GM18861 (cell line): Measurements from ENCODE around the gene ASMTL.
"Not testable (repeated sequence)": the region's sequence is repeated elsewhere in the genome, so short reads cannot be mapped to it uniquely, and the experiment has no call there.

Source experiments
- ATAC-seq: cut with Tn5 transposase; IDR thresholded peaks from one replicate; pipeline ENCODE4 v1.9.1; 2021; ENCODE audit not compliant: unreplicated experiment

Gene ASMTL, protein sequence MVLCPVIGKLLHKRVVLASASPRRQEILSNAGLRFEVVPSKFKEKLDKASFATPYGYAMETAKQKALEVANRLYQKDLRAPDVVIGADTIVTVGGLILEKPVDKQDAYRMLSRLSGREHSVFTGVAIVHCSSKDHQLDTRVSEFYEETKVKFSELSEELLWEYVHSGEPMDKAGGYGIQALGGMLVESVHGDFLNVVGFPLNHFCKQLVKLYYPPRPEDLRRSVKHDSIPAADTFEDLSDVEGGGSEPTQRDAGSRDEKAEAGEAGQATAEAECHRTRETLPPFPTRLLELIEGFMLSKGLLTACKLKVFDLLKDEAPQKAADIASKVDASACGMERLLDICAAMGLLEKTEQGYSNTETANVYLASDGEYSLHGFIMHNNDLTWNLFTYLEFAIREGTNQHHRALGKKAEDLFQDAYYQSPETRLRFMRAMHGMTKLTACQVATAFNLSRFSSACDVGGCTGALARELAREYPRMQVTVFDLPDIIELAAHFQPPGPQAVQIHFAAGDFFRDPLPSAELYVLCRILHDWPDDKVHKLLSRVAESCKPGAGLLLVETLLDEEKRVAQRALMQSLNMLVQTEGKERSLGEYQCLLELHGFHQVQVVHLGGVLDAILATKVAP

DNA sequence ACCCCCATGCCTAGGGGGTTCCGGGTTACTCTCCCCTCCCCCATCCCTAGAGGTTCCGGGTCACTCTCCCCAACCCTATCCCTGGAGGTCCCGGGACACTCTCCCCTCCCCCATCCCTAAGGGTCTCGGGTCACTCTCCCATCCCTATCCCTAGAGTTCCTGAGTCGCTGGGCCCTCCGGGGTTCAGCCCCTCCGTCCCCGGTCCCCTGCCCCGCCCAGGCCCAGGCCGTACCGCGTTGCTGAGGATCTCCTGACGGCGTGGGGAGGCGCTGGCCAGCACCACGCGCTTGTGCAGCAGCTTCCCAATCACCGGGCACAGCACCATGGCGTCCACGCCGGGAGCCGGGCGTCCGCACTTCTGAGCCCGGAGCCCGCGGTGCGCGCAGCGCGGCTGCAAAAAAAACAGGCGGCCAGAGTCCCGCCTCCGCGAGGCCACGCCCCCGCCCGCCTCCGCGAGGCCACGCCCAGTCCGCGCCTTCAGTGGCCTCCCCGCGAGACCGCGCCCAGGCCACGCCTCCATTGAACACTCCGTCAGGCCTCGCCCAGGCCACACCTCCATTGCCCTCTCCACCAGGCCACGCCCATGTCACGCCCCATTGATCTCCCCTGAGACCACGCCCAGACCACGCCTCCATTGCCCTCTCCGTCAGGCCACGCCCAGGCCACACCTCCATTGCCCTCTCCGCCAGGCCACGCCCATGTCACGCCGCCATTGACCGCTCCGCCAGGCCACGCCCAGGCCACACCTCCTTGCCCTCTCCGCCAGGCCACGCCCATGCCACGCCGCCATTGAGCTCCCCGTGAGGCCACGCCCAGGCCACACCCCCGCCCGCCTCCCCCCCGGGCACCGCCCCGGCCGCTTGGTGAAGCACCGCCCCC is at the start of gene ASMTL:
Gene ASMTL (minus strand): TSS at position 394 of the 879 bp plus-strand sequence. CDS start 69 bp downstream, at position 325.
- peak; percentile 72 for ATAC-seq

GRCh38 chrX:1502241-1502640 is 49.5 kb upstream of the ASMTL start:
- peak; percentile 48 for ATAC-seq

DNA sequence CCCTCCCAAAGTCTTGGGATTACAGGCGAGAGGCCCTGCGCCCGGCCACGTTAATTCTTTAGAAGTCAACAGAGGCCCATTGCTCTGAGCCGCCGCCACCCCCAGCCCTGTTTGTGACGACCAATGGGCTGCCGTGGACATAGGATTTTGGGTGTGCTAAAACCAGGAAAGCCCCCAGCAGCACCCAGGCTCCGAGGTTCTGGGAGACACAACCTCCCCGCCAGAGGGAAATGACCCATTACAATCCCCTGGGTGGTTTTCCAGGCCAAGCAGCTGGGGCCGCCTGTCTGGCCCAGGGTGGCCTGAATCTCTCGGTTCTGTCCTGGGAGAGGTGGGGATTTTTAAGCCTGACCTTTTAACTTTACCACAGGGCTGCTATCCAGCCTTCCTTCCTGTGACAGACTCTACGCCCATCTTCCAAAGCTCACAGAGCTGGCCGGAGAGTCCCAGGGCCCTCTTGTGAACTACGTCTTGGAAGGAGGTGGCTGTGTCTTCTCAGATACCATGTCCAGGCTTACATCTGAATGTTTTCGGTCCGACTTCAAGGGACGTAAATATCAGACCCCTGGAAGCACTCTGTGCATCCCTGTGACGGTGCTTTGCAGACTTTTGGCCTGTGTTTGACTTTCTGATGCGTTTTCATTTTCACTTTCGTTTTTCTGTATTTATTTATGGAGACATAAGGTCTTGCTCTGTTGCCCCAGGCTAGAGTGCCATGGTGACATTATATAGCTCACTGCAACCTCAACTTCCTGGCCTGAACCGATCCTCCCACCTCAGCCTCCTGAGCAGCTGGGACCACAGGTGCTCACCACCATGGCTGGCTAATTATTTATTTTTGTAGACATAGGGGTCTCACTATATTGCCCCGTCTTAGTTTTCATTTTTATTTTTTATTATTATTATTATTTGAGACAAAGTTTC is 48.3 kb upstream of the ASMTL start:
- ATAC-seq: peak; percentile 70

DNA sequence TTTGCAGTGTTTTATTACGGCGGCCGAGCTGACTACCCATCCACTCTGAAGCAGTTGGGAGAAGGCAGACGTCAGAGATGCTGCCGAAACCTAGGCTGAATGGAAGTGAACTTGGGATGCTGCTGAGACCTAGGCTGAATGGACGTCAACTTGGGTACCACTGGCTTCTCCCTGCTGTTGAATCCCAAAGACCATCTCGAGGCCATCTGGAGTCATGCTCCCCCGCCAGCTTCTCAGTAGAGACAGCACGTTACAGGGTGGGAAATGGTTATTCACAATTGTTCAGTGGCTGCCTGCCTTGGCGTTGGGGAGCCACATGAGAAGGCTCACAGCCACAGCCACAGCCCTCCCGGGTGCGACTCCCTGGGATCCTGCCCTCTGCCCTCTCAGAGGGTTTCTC is 43.4 kb upstream of the ASMTL start:
- no peak for ATAC-seq

DNA sequence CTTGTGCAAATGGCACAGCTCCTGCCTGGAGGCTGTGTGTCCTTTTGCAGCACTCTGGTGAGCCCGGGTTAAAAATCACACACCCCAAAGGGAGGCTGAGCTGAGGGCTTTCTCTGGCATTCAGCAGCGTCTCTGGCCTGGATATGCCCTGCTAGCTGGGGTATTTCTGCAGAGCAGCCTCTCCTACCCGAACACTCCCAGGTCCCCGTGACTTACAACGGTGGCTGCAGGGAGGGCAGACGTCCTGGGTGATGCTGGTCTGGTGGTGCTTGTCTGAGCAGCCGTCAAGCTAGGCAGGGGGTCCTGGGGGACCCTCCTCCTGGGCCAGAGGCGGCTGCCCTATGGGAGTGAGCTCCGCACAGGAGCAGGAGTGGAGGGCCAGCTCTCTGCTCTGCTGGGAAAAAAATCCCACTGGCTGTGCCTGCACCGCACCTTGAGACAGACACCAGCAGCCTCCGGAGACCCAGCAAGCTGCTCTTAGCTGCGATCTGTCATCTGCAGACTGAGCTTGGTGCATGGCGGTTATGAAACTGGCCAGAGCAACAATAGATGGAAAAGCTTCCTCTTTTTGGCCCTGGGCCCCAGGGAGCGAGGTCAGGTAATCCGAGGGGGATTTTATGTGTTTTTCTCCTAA is 41.3 kb upstream of the ASMTL start:
- peak; percentile 48 for ATAC-seq

DNA sequence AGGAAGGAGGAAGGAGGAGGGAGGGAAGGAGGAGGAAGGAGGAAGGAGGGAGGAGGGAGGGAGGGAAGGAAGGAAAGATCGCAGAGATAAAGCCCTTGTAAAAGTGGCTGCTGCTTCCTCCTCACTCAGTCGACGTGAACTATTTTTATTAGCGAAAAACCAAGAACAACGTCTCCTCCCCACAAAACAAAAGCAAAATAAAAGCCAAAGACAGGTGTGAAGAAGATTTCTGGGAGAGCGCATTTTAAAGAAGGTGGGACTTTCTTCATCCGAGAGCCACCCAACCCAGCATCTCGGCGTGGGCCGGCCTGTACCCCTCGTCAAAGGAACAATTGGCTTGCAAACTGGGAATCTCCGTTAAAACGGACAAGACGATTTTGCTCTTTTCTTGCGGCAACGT is 40.7 kb upstream of the ASMTL start:
- ATAC-seq: no peak

DNA sequence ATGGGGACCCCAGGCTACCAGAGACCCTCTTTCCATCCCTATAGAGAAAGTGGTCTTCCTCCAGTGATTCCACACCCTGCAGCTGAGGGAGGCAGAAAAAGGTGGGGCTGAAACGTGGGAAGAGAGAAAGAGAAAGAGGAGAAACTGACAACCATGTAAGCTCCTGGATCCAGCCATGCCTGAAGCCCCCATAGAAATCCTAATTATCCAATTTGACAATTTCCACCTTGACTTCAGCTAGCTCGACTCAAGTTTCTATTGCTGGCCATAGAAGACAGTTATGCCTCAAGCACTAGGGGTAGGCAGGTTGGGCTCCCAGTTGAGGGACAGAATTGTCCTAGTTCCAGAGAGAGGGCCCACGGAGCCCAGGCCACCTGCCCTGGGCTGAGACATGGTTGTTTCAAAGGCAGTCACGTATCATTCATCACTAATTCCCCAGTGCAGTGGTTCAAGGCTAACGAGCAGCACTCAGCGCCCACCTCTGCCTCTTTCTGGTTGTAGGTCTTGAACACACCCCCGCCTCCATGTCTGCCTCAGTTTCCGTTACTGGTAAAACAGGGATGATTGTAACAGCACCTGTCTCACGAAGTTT is 39.8 kb upstream of the ASMTL start:
- no peak for ATAC-seq

DNA sequence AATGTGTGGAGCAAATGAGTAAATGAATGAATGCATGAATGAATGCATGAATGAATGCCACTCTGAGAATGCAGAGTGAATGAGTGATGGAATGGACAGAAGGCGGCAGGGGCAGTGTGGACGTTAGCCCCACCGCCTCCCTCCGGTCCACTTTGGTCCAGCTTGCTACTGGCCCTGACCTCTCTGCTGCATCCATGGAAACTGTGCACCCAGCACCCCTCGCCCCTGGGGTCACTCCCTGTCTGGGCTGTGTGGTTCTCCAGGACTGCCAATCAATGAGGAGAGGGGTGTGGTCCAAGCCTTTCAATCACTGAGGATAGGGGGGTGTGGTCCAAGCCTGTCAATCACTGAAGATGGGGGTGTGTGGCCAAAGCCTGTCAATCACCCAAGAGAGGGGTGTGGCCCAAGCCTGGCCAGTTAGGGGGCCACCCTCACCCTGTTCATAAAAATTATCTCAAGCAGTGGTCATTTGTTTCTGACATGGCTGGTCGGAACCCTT is 39.2 kb upstream of the ASMTL start:
- peak; percentile 65 for ATAC-seq

DNA sequence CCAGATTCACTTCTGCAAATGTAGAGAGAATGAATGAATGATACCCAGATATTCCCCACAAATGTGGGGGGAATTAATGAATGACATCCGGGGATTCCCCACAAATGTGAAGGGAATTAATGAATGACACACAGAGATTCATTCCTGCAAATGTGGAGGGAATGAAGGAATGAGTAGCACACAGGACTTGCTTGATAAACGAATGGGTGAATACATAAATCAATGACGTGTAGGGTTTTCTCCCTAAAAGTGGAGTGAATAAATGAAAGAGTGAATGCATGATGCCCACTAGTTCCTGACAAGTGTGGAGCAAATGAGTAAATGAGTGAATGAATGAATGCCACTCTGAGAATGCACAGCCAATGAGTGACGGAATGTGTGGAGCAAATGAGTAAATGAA is 38.5 kb upstream of the ASMTL start:
- not testable (repeated sequence) for ATAC-seq

- ATAC-seq: not testable (repeated sequence)
Measured at GRCh38 chrX:1490723-1491122, 38.0 kb upstream of the ASMTL start.

GRCh38 chrX:1489354-1489753 is 36.6 kb upstream of the ASMTL start:
- ATAC-seq: not testable (repeated sequence)

- ATAC-seq: no peak
Measured at GRCh38 chrX:1488745-1489144, 36.0 kb upstream of the ASMTL start.

GRCh38 chrX:1488141-1488540 is 35.4 kb upstream of the ASMTL start:
- no peak for ATAC-seq

DNA sequence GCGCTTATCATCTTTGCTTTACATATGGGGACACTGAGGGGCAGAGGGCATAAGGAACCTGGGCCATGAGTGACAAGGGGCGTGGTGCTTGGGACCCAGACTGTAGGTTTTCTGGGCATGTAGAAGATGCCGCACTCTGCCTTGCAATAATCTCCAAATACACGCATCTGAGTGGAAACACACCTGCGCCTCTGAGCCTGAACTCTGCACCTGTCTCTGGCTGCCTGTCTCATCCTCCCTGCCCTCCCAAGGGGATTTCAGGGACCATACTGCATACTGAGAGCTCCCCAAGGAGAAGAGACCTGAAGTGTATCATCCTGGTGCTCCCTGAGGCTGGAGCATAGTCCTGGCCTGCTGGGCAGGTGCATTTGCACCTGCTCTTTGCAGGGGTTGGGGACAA is 34.7 kb upstream of the ASMTL start:
- ATAC-seq: no peak

- no peak for ATAC-seq
Measured at GRCh38 chrX:1486749-1487361, 34.1 kb upstream of the ASMTL start.

- ATAC-seq: no peak
Measured at GRCh38 chrX:1486177-1486576, 33.5 kb upstream of the ASMTL start.

DNA sequence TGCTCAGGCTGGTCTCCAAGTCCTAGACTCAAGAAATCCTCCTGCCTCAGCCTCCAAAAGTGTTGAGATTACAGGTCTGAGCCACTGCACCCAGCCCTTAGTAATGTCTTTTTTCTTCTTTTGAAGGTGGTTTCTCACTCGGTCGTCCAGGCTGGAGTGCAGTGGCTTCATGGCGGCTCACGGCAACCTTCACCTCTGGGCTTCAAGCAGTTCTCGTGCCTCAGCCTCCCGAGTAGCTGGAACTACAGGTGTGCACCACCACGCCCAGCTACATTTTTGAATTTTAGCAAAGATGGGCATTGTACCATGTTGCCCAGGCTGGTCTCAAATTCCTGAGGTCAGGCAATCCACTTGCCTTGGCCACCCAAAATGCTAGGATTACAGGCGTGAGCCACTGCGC is 32.3 kb upstream of the ASMTL start:
- ATAC-seq: no peak

GRCh38 chrX:1484638-1485019 is 31.9 kb upstream of the ASMTL start:
- ATAC-seq: no peak
